HG03095 (cell line): ENCODE results near the gene IRF2BP2.

ENCODE experiments used
- ATAC-seq: cut with Tn5 transposase; IDR thresholded peaks from one replicate; pipeline ENCODE4 v1.9.1; 2021; ENCODE audit warnings: moderate library complexity; ENCODE audit not compliant: unreplicated experiment

The IRF2BP2 gene

GRCh38 chr1:234610061-234610665 lies at the start of gene IRF2BP2:
Gene IRF2BP2 (minus strand): TSS chr1:234610178. CDS start chr1:234609494, 684 bp downstream.
- ATAC-seq: no peak

- ATAC-seq: no peak
These were observed 49.6 kb upstream of the IRF2BP2 start for GRCh38 chr1:234659538-234659937.

GRCh38 chr1:234658138-234658537 lies 48.2 kb upstream of the IRF2BP2 start:
- ATAC-seq: no peak

GRCh38 chr1:234656944-234657654 lies 47.1 kb upstream of the IRF2BP2 start:
- ATAC-seq: no peak

GRCh38 chr1:234656070-234656895 lies 46.3 kb upstream of the IRF2BP2 start:
- ATAC-seq: no peak

GRCh38 chr1:234655328-234656069 lies 45.5 kb upstream of the IRF2BP2 start:
- no peak for ATAC-seq

GRCh38 chr1:234654002-234654733 lies 44.2 kb upstream of the IRF2BP2 start:
- ATAC-seq: no peak

- ATAC-seq: no peak
These were observed 39.6 kb upstream of the IRF2BP2 start for GRCh38 chr1:234649432-234650081.

GRCh38 chr1:234647758-234648157 lies 37.8 kb upstream of the IRF2BP2 start:
- ATAC-seq: no peak

- no peak for ATAC-seq
These were observed 37.3 kb upstream of the IRF2BP2 start for GRCh38 chr1:234647245-234647644.

GRCh38 chr1:234645964-234646363 lies 36.0 kb upstream of the IRF2BP2 start:
- ATAC-seq: no peak

GRCh38 chr1:234645474-234645953 lies 35.5 kb upstream of the IRF2BP2 start:
- ATAC-seq: no peak

- ATAC-seq: no peak
These were observed 35.0 kb upstream of the IRF2BP2 start for GRCh38 chr1:234644928-234645327.

GRCh38 chr1:234643850-234644134 lies 33.8 kb upstream of the IRF2BP2 start:
- no peak for ATAC-seq

- no peak for ATAC-seq
These were observed 33.3 kb upstream of the IRF2BP2 start for GRCh38 chr1:234643111-234643849.

GRCh38 chr1:234642428-234642827 lies 32.5 kb upstream of the IRF2BP2 start:
- ATAC-seq: no peak

GRCh38 chr1:234639961-234640360 lies 30.0 kb upstream of the IRF2BP2 start:
- ATAC-seq: no peak

- no peak for ATAC-seq
These were observed 29.1 kb upstream of the IRF2BP2 start for GRCh38 chr1:234638832-234639799.
